Measurements from ENCODE around the gene EVA1C.
"Not testable (repeated sequence)": the region's sequence is repeated elsewhere in the genome, so short reads cannot be mapped to it uniquely, and the experiment has no call there.

Gene EVA1C

GRCh38 chr21:32506411-32506965 lies 94.0 kb downstream of the EVA1C start:
- DNase-seq = not testable (repeated sequence)

GRCh38 chr21:32507342-32507919 lies 94.9 kb downstream of the EVA1C start:
- DNase-seq = no peak

GRCh38 chr21:32508036-32508435 lies 95.5 kb downstream of the EVA1C start:
- not testable (repeated sequence) for DNase-seq

GRCh38 chr21:32508558-32508957 lies 96.1 kb downstream of the EVA1C start:
- DNase-seq = no peak

- DNase-seq = not testable (repeated sequence)
Measured at GRCh38 chr21:32508975-32509374, 96.5 kb downstream of the EVA1C start.

GRCh38 chr21:32514275-32515055 lies 102.0 kb downstream of the EVA1C start:
- DNase-seq = no peak

GRCh38 chr21:32515874-32516273 lies 103.4 kb downstream of the EVA1C start:
- no peak for DNase-seq

- no peak for DNase-seq
Measured at GRCh38 chr21:32516756-32517649, 104.5 kb downstream of the EVA1C start.

GRCh38 chr21:32519945-32520874 lies 107.7 kb downstream of the EVA1C start:
- DNase-seq = no peak

GRCh38 chr21:32520875-32521735 lies 108.6 kb downstream of the EVA1C start:
- no peak for DNase-seq

GRCh38 chr21:32521736-32522355 lies 109.3 kb downstream of the EVA1C start:
- DNase-seq = no peak

- no peak for DNase-seq
Measured at GRCh38 chr21:32523463-32523862, 111.0 kb downstream of the EVA1C start.

- no peak for DNase-seq
Measured at GRCh38 chr21:32523988-32524719, 111.6 kb downstream of the EVA1C start.

- no peak for DNase-seq
Measured at GRCh38 chr21:32525282-32525681, 112.8 kb downstream of the EVA1C start.

- no peak for DNase-seq
Measured at GRCh38 chr21:32529679-32530078, 117.2 kb downstream of the EVA1C start.

- not testable (repeated sequence) for DNase-seq
Measured at GRCh38 chr21:32530809-32531208, 118.3 kb downstream of the EVA1C start.

- not testable (repeated sequence) for DNase-seq
Measured at GRCh38 chr21:32531561-32531960, 119.1 kb downstream of the EVA1C start.

- no peak for DNase-seq
Measured at GRCh38 chr21:32532636-32533035, 120.1 kb downstream of the EVA1C start.

GRCh38 chr21:32533053-32533452 lies 120.5 kb downstream of the EVA1C start:
- no peak for DNase-seq

- DNase-seq = no peak
Measured at GRCh38 chr21:32533611-32534010, 121.1 kb downstream of the EVA1C start.

All from NCI-H526 treated with DMSO at 0.1 percent for 48 hours (cell line).